HCT116 (cell line): ENCODE results near the gene EIF3L.

Source experiments
- EGR1 ChIP-seq: IDR thresholded peaks from 2 replicates; pipeline ENCODE4 v1.6.1; 2012; ENCODE audit warnings: low read depth
- TF ChIP-seq, protein P1 (sequence below), 3 experiments: fragments of 200-600 bp in 1 of 3; sonication (generic) in 1 of 3; IDR thresholded peaks in 2 of 3; conservative IDR thresholded peaks in 1 of 3; 2 replicates each; pipeline ENCODE4 v1.5.1; 2012 to 2017; ENCODE audit warnings: low read depth in 2 of 3, low read length in 2 of 3, antibody characterized with exemption in 1 of 3, borderline replicate concordance in 1 of 3, control low read depth in 1 of 3, mild to moderate bottlenecking in 1 of 3, mixed read lengths in 1 of 3, mixed run types in 1 of 3, moderate library complexity in 1 of 3; ENCODE audit not compliant: insufficient read depth in 1 of 3

GRCh38 chr22:37926771-37927636, 77.8 kb downstream of the EIF3L start:
- TF ChIP-seq, protein P1, sequence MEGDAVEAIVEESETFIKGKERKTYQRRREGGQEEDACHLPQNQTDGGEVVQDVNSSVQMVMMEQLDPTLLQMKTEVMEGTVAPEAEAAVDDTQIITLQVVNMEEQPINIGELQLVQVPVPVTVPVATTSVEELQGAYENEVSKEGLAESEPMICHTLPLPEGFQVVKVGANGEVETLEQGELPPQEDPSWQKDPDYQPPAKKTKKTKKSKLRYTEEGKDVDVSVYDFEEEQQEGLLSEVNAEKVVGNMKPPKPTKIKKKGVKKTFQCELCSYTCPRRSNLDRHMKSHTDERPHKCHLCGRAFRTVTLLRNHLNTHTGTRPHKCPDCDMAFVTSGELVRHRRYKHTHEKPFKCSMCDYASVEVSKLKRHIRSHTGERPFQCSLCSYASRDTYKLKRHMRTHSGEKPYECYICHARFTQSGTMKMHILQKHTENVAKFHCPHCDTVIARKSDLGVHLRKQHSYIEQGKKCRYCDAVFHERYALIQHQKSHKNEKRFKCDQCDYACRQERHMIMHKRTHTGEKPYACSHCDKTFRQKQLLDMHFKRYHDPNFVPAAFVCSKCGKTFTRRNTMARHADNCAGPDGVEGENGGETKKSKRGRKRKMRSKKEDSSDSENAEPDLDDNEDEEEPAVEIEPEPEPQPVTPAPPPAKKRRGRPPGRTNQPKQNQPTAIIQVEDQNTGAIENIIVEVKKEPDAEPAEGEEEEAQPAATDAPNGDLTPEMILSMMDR (IDR thresholded peaks at IDR 0.05 in 2 of 3, conservative IDR thresholded peaks at IDR 0.05 in 1 of 3; ENCODE audit: borderline replicate concordance in 1 of 3, insufficient read depth in 1 of 3, low read depth in 2 of 3, low read length in 2 of 3), result no peak
- no peak for TF ChIP-seq EGR1
